Renal cortical epithelial cell (primary cell): ENCODE data around the gene ZNF692. TPM values are rescaled to one million over a fixed set of nuclear protein-coding genes. Genes with fewer than 3 reads are reported as not detected.
"Not testable (repeated sequence)": the region's sequence is repeated elsewhere in the genome, so short reads cannot be mapped to it uniquely, and the experiment has no call there.

ENCODE experiments used
- DNase-seq: peaks from one replicate; pipeline ENCODE4 v3.0.0-alpha.2; 2011; ENCODE audit warnings: low read depth
- total RNA-seq: library from RNA; depleted of rRNA; stranded (reverse); fragments of >200 nt; gene quantifications from 2 replicates; pipeline ENCODE4 v1.2.3, GENCODE V29; 2014

ZNF692 gene
- total RNA-seq, 1 donor from 2014 or later: 19.6 TPM

GRCh38 chr1:248807067-248807737 lies 51.7 kb downstream of the ZNF692 start:
- DNase-seq: peak; percentile 27

DNA sequence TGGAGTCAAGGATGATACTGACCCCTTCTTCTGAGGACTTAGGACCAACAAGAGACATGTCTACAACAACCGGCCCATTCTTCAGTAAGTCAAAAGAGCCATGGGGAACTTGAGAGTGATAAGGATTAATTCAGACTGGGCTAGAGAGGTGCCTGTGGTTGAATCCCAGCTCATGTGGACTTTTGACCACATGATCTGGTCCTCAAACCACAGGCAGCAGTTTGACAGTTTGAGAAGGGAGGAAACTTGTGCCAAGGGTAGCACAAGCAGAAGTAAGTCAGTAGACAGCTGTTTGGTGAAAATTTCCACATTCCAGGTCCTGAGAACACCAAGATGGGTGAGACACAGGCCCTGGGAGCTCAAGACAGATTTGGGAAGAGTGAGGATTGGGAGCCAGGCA lies 53.0 kb downstream of the ZNF692 start:
- DNase-seq: no peak

GRCh38 chr1:248804771-248805681 lies 53.9 kb downstream of the ZNF692 start:
- no peak for DNase-seq

DNA sequence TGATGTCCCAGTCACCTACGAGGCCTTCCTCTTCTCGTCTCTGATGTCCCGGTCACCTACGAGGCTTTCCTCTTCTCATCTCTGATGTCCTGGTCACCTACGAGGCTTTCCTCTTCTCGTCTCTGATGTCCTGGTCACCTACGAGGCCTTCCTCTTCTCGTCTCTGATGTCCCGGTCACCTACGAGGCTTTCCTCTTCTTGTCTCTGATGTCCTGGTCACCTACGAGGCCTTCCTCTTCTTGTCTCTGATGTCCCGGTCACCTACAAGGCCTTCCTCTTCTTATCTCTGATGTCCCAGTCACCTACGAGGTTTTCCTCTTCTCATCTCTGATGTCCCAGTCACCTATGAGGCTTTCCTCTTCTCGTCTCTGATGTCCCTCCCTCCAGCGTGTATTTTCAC lies 55.4 kb downstream of the ZNF692 start:
- DNase-seq: not testable (repeated sequence)

- DNase-seq: no peak
Observed at GRCh38 chr1:248802454-248802853, 56.4 kb downstream of the ZNF692 start.

GRCh38 chr1:248800459-248800858 lies 58.4 kb downstream of the ZNF692 start:
- no peak for DNase-seq

Other genes starting within 250 kb of the ZNF692 start
- 0.10 TPM in 1 of 2 replicates, not detected in the other for gene OR2T11, start 224.0 kb downstream of the ZNF692 start, total RNA-seq
- under 0.01 TPM in 1 of 2 replicates, not detected in the other for gene OR2T35, start 213.8 kb downstream of the ZNF692 start, total RNA-seq
- gene OR2T27, start 203.6 kb downstream of the ZNF692 start, total RNA-seq: not detected in 2 replicates
- not detected in 2 replicates for gene OR14I1, start 156.3 kb downstream of the ZNF692 start, total RNA-seq
- 2.6 and 4.3 TPM in 2 replicates for gene LYPD8, start 103.3 kb downstream of the ZNF692 start, total RNA-seq
- 41.7 and 42.8 TPM in 2 replicates for gene SH3BP5L, start 33.2 kb downstream of the ZNF692 start, total RNA-seq
- 18.9 and 34.6 TPM in 2 replicates for gene ZNF672, start 20.9 kb downstream of the ZNF692 start, total RNA-seq
- 7.5 and 12.6 TPM in 2 replicates for gene PGBD2, start 47.1 kb upstream of the ZNF692 start, total RNA-seq